AG09319 (cell line): ENCODE measurements around the gene SCN3A.

Experiments used
- DNase-seq: peaks from one replicate; pipeline ENCODE4 v3.0.0-alpha.2; 2010; ENCODE audit warnings: low read depth; ENCODE audit errors: extremely low read depth
- CTCF ChIP-seq: IDR thresholded peaks from 2 replicates; pipeline ENCODE4 v1.5.1; 2011; ENCODE audit warnings: low read depth, mild to moderate bottlenecking, inconsistent platforms, low read length, moderate library complexity

The SCN3A gene

GRCh38 chr2:165203689-165204559, at the start of gene SCN3A:
TSS of gene SCN3A (minus strand) at chr2:165204050. CDS start at chr2:165176394, 27,656 bp downstream.
- DNase-seq, result no peak
- TF ChIP-seq CTCF, result peak; percentile 80

- no peak for DNase-seq
- TF ChIP-seq CTCF, result no peak
Measured at GRCh38 chr2:165253178-165253577, 49.3 kb upstream of the SCN3A start.

GRCh38 chr2:165251366-165251765, 47.5 kb upstream of the SCN3A start:
- TF ChIP-seq CTCF, result no peak
- DNase-seq, result no peak

GRCh38 chr2:165248238-165248637, 44.4 kb upstream of the SCN3A start:
- no peak for TF ChIP-seq CTCF
- no peak for DNase-seq

GRCh38 chr2:165245081-165245793, 41.4 kb upstream of the SCN3A start:
- TF ChIP-seq CTCF, result no peak
- DNase-seq, result no peak

GRCh38 chr2:165240916-165241315, 37.1 kb upstream of the SCN3A start:
- DNase-seq, result no peak

More at GRCh38 chr2:165240916-165241315, 37.1 kb upstream of the SCN3A start:
- no peak for TF ChIP-seq CTCF
